CD4-positive, alpha-beta T cell treated with Interleukin-4 for 4 hours (primary cell): ENCODE results near the gene DPF3.

Experiments
- DNase-seq: peaks from one replicate; pipeline ENCODE4 v3.0.0-alpha.2; 2020

Gene DPF3

GRCh38 chr14:72589652-72590051 is 304.2 kb downstream of the DPF3 start:
- no peak for DNase-seq

GRCh38 chr14:72588521-72588920 is 305.4 kb downstream of the DPF3 start:
- DNase-seq = no peak

GRCh38 chr14:72583316-72584272 is 310.3 kb downstream of the DPF3 start:
- no peak for DNase-seq

- no peak for DNase-seq
Measured at GRCh38 chr14:72582582-72582981, 311.3 kb downstream of the DPF3 start.

GRCh38 chr14:72578514-72578913 is 315.4 kb downstream of the DPF3 start:
- DNase-seq = no peak

GRCh38 chr14:72577521-72577920 is 316.4 kb downstream of the DPF3 start:
- DNase-seq = no peak

GRCh38 chr14:72576258-72576657 is 317.6 kb downstream of the DPF3 start:
- DNase-seq = no peak

- DNase-seq = no peak
Measured at GRCh38 chr14:72574715-72575114, 319.2 kb downstream of the DPF3 start.

GRCh38 chr14:72573725-72574417 is 320.0 kb downstream of the DPF3 start:
- DNase-seq = no peak
